HG02678 (cell line): ENCODE results near the gene TFCP2.

Experiments used
- ATAC-seq: cut with Tn5 transposase; IDR thresholded peaks from one replicate; pipeline ENCODE4 v1.9.1; 2021; ENCODE audit warnings: mild to moderate bottlenecking, moderate library complexity; ENCODE audit not compliant: unreplicated experiment

The TFCP2 gene

GRCh38 chr12:51197736-51198567 lies 25.0 kb upstream of the TFCP2 start:
- no peak for ATAC-seq

- no peak for ATAC-seq
Observed at GRCh38 chr12:51196547-51196946, 23.6 kb upstream of the TFCP2 start.

- no peak for ATAC-seq
Observed at GRCh38 chr12:51195841-51196240, 22.9 kb upstream of the TFCP2 start.

GRCh38 chr12:51192284-51192671 lies 19.3 kb upstream of the TFCP2 start:
- no peak for ATAC-seq

GRCh38 chr12:51191516-51192283 lies 18.8 kb upstream of the TFCP2 start:
- no peak for ATAC-seq

- no peak for ATAC-seq
Observed at GRCh38 chr12:51190820-51191219, 17.9 kb upstream of the TFCP2 start.

GRCh38 chr12:51189790-51190355 lies 16.9 kb upstream of the TFCP2 start:
- no peak for ATAC-seq

GRCh38 chr12:51188359-51189051 lies 15.6 kb upstream of the TFCP2 start:
- ATAC-seq = peak; percentile 61

- ATAC-seq = no peak
Observed at GRCh38 chr12:51187370-51187987, 14.5 kb upstream of the TFCP2 start.

GRCh38 chr12:51186465-51187085 lies 13.6 kb upstream of the TFCP2 start:
- ATAC-seq = no peak

GRCh38 chr12:51185171-51185717 lies 12.3 kb upstream of the TFCP2 start:
- ATAC-seq = no peak

GRCh38 chr12:51183816-51184215 lies 10.9 kb upstream of the TFCP2 start:
- ATAC-seq = no peak

GRCh38 chr12:51183349-51183748 lies 10.4 kb upstream of the TFCP2 start:
- no peak for ATAC-seq

- ATAC-seq = no peak
Observed at GRCh38 chr12:51181558-51181957, 8.6 kb upstream of the TFCP2 start.

- no peak for ATAC-seq
Observed at GRCh38 chr12:51177897-51178296, 5.0 kb upstream of the TFCP2 start.

- ATAC-seq = no peak
Observed at GRCh38 chr12:51174501-51174900, 1.6 kb upstream of the TFCP2 start.

- peak; percentile 1 for ATAC-seq
Observed at GRCh38 chr12:51171884-51172514, 936 bp downstream of the TFCP2 start.

- no peak for ATAC-seq
Observed at GRCh38 chr12:51163795-51164194, 9.1 kb downstream of the TFCP2 start.

- no peak for ATAC-seq
Observed at GRCh38 chr12:51162217-51162616, 10.7 kb downstream of the TFCP2 start.
